ENCODE data around the gene GRID1. TPM values are rescaled to one million over a fixed set of nuclear protein-coding genes. Genes with fewer than 3 reads are reported as not detected.

Gene GRID1
- total RNA-seq, 1 experiment from 2014 or later: not detected

DNA sequence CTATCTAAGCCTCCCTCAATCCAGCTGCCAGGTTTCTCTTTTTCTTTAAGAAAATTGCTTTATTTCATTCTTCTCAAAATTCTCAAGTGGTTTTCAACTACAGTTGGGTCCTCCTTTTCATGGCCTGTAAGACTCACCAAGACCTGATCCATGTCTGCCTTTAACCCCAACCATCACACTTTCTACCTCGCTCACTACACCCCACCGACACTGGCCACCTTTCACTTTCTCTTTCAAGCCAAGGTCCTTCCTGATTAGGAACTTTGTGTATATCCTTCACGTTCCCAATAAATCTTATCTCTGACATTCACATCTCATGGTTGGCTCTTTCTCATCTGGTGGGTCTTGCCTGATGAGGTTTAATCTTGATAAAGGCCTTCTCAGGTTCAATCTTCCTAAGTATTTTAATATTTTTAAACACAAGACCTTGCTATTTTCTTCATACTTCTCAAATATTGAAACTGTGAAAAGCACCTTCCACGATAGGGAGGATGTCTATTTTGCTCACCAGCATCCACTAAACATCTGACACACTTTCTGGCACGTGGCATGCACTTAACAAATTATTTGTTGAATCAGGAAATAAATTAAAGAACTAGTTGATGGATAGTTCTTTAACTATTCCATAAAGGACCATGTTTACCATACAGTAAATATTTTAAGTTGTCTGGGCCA, 624.8 kb downstream of the GRID1 start:
- H3K27me3 ChIP-seq (ENCODE audit: low read length): no peaks in the 10 kb centered on the region
- H3K36me3 ChIP-seq (ENCODE audit: low read depth, low read length): no peaks in the 10 kb centered on the region
- no peak overlapping the region for H3K9ac ChIP-seq (ENCODE audit: low read length)
- H2AFZ ChIP-seq (ENCODE audit: low read length): no peak overlapping the region
- no peaks in the 10 kb centered on the region for H3K4me1 ChIP-seq (ENCODE audit: insufficient read depth, low read length)
- no TSS peak for BruUV-seq (replicated peaks)
- no peaks in the 10 kb centered on the region for H3K9me3 ChIP-seq (ENCODE audit: low read length)
- no peaks in the 10 kb centered on the region for H4K20me1 ChIP-seq (ENCODE audit: low read length)
- CTCF ChIA-PET: no interaction called here
- TF ChIP-seq, protein P1, sequence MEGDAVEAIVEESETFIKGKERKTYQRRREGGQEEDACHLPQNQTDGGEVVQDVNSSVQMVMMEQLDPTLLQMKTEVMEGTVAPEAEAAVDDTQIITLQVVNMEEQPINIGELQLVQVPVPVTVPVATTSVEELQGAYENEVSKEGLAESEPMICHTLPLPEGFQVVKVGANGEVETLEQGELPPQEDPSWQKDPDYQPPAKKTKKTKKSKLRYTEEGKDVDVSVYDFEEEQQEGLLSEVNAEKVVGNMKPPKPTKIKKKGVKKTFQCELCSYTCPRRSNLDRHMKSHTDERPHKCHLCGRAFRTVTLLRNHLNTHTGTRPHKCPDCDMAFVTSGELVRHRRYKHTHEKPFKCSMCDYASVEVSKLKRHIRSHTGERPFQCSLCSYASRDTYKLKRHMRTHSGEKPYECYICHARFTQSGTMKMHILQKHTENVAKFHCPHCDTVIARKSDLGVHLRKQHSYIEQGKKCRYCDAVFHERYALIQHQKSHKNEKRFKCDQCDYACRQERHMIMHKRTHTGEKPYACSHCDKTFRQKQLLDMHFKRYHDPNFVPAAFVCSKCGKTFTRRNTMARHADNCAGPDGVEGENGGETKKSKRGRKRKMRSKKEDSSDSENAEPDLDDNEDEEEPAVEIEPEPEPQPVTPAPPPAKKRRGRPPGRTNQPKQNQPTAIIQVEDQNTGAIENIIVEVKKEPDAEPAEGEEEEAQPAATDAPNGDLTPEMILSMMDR (conservative IDR thresholded peaks at IDR 0.05; ENCODE audit: low read depth, low read length): no peak
- POLR2A ChIA-PET (ENCODE audit: unreplicated experiment): no interaction called here
- H3K9me2 ChIP-seq (replicated peaks; ENCODE audit: low read length): no peaks in the 10 kb centered on the region
- no peak overlapping the region for H3K4me2 ChIP-seq (ENCODE audit: low read length)
- ATAC-seq (no peak), DNase-seq (no peak)
- no peak overlapping the region for H3K27ac ChIP-seq (ENCODE audit: low read length)
- intact Hi-C loops (cut with micrococcal nuclease): no loop called here
- H3K4me3 ChIP-seq (ENCODE audit: low read length): no peak overlapping the region
- H3F3A ChIP-seq (ENCODE audit: low read length, unreplicated experiment): no peaks in the 10 kb centered on the region
- H3K79me2 ChIP-seq (ENCODE audit: low read length): no peaks in the 10 kb centered on the region

DNA sequence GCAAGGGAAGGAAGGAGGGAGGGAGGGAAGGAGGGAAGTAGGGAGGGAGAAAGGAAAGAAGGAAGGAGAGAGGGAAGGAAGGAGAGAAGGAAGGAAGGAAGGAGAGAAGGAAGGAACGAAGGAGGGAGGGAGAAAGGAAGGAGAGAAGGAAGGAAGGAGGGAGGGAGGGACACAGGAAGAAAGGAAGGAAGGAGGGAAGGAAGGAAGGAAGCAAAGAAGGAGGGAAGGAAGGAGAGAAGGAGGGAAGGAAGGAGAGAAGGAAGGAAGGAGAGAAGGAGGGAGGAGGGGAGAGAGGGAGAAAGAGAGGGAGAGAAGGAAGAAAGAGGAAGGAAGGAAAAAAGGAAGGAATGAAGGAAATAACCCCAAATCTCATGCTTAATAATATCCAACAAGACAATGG, 630.6 kb downstream of the GRID1 start:
- ATAC-seq (no peak), DNase-seq (no peak)
- Histone ChIP-seq H3K36me3 (ENCODE audit: low read depth, low read length) (no peaks in the 10 kb centered on the region), H3K27ac (ENCODE audit: low read length) (no peak overlapping the region), H3K27me3 (ENCODE audit: low read length) (no peaks in the 10 kb centered on the region), H2AFZ (ENCODE audit: low read length) (no peak overlapping the region), H3K9me2 (replicated peaks; ENCODE audit: low read length) (no peaks in the 10 kb centered on the region), H3K4me1 (ENCODE audit: insufficient read depth, low read length) (no peaks in the 10 kb centered on the region), H4K20me1 (ENCODE audit: low read length) (no peaks in the 10 kb centered on the region), H3K79me2 (ENCODE audit: low read length) (no peaks in the 10 kb centered on the region), H3K4me3 (ENCODE audit: low read length) (no peak overlapping the region), H3F3A (ENCODE audit: low read length, unreplicated experiment) (no peaks in the 10 kb centered on the region), H3K4me2 (ENCODE audit: low read length) (no peak overlapping the region), H3K9ac (ENCODE audit: low read length) (no peak overlapping the region), H3K9me3 (ENCODE audit: low read length) (no peaks in the 10 kb centered on the region)
- ChIA-PET CTCF (no interaction called here), POLR2A (ENCODE audit: unreplicated experiment) (no interaction called here)
- intact Hi-C loops (cut with micrococcal nuclease): no loop called here
- no peak for TF ChIP-seq EZH2phosphoT487 (IDR thresholded peaks at IDR 0.05; ENCODE audit: borderline replicate concordance, low read length)
- TF ChIP-seq, protein P1 (conservative IDR thresholded peaks at IDR 0.05; ENCODE audit: low read depth, low read length): no peak
- no peak for TF ChIP-seq EZH2 (IDR thresholded peaks at IDR 0.05; ENCODE audit: low read length, unreplicated experiment)
- no TSS peak for BruUV-seq (replicated peaks)

DNA sequence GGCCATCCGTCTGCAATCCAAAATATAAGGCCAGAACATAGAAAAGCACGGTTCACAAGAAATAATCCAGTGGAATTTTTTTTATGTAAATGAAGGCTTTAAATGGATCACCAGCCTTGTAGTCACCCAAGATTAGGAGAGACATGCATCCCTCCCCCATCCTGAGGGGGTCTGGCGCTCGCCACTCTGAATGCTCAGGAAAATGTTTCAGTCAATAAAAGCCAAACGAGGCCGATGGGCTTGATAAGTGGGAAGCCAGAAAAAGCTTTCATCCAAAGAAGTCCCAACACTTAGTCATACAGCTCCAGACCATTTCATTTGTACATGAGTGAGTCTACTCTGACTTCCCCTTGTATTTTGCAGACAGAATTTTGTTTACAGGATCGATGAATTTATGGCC, 631.8 kb downstream of the GRID1 start:
- no peak overlapping the region for H3K9ac ChIP-seq (ENCODE audit: low read length)
- no peak overlapping the region for H3K4me3 ChIP-seq (ENCODE audit: low read length)
- H3K4me2 ChIP-seq (ENCODE audit: low read length): no peak overlapping the region
- H3K79me2 ChIP-seq (ENCODE audit: low read length): no peaks in the 10 kb centered on the region
- no peaks in the 10 kb centered on the region for H3K4me1 ChIP-seq (ENCODE audit: insufficient read depth, low read length)
- no peak overlapping the region for H3K27ac ChIP-seq (ENCODE audit: low read length)
- no peak for ATAC-seq
- TF ChIP-seq EZH2 (IDR thresholded peaks at IDR 0.05; ENCODE audit: low read length, unreplicated experiment) (no peak), EZH2phosphoT487 (IDR thresholded peaks at IDR 0.05; ENCODE audit: borderline replicate concordance, low read length) (no peak)
- TF ChIP-seq, protein P1 (conservative IDR thresholded peaks at IDR 0.05; ENCODE audit: low read depth, low read length): no peak
- no peaks in the 10 kb centered on the region for H3F3A ChIP-seq (ENCODE audit: low read length, unreplicated experiment)
- BruUV-seq (replicated peaks): no TSS peak
- no peaks in the 10 kb centered on the region for H3K9me3 ChIP-seq (ENCODE audit: low read length)
- H3K9me2 ChIP-seq (replicated peaks; ENCODE audit: low read length): no peaks in the 10 kb centered on the region
- no peaks in the 10 kb centered on the region for H3K27me3 ChIP-seq (ENCODE audit: low read length)
- POLR2A ChIA-PET (ENCODE audit: unreplicated experiment): no interaction called here
- H4K20me1 ChIP-seq (ENCODE audit: low read length): no peaks in the 10 kb centered on the region
- DNase-seq: no peak
- intact Hi-C loops (cut with micrococcal nuclease): no loop called here
- H2AFZ ChIP-seq (ENCODE audit: low read length): no peak overlapping the region
- no peaks in the 10 kb centered on the region for H3K36me3 ChIP-seq (ENCODE audit: low read depth, low read length)
- CTCF ChIA-PET: no interaction called here

All from PC-3 (cell line).